ENCODE measurements around the gene MBNL2.

Gene MBNL2

GRCh38 chr13:97384371-97384770 lies 162.2 kb downstream of the MBNL2 start:
- no peak for DNase-seq (ENCODE audit: low read depth)

GRCh38 chr13:97385146-97385545 lies 163.0 kb downstream of the MBNL2 start:
- no peak for DNase-seq (ENCODE audit: low read depth)

- DNase-seq (ENCODE audit: low read depth): no peak
These were observed 163.7 kb downstream of the MBNL2 start for GRCh38 chr13:97385854-97386253.

GRCh38 chr13:97386801-97387484 lies 164.8 kb downstream of the MBNL2 start:
- DNase-seq (ENCODE audit: low read depth): no peak

- no peak for DNase-seq (ENCODE audit: low read depth)
These were observed 165.3 kb downstream of the MBNL2 start for GRCh38 chr13:97387485-97387839.

- DNase-seq (ENCODE audit: low read depth): no peak
These were observed 165.8 kb downstream of the MBNL2 start for GRCh38 chr13:97387890-97388289.

- DNase-seq (ENCODE audit: low read depth): no peak
These were observed 166.2 kb downstream of the MBNL2 start for GRCh38 chr13:97388373-97388772.

GRCh38 chr13:97390941-97391600 lies 168.9 kb downstream of the MBNL2 start:
- no peak for DNase-seq (ENCODE audit: low read depth)

- DNase-seq (ENCODE audit: low read depth): no peak
These were observed 169.9 kb downstream of the MBNL2 start for GRCh38 chr13:97392020-97392419.

- no peak for DNase-seq (ENCODE audit: low read depth)
These were observed 172.4 kb downstream of the MBNL2 start for GRCh38 chr13:97394542-97394941.

GRCh38 chr13:97395447-97396136 lies 173.5 kb downstream of the MBNL2 start:
- DNase-seq (ENCODE audit: low read depth): no peak

GRCh38 chr13:97397267-97397666 lies 175.1 kb downstream of the MBNL2 start:
- DNase-seq (ENCODE audit: low read depth): no peak

- no peak for DNase-seq (ENCODE audit: low read depth)
These were observed 179.3 kb downstream of the MBNL2 start for GRCh38 chr13:97401421-97401820.

- no peak for DNase-seq (ENCODE audit: low read depth)
These were observed 182.0 kb downstream of the MBNL2 start for GRCh38 chr13:97403893-97404750.

- DNase-seq (ENCODE audit: low read depth): no peak
These were observed 185.4 kb downstream of the MBNL2 start for GRCh38 chr13:97407540-97407939.

- no peak for DNase-seq (ENCODE audit: low read depth)
These were observed 186.8 kb downstream of the MBNL2 start for GRCh38 chr13:97408938-97409337.

- DNase-seq (ENCODE audit: low read depth): no peak
These were observed 189.9 kb downstream of the MBNL2 start for GRCh38 chr13:97411984-97412383.

GRCh38 chr13:97413694-97414093 lies 191.6 kb downstream of the MBNL2 start:
- DNase-seq (ENCODE audit: low read depth): no peak

- no peak for DNase-seq (ENCODE audit: low read depth)
These were observed 192.3 kb downstream of the MBNL2 start for GRCh38 chr13:97414392-97414791.

- no peak for DNase-seq (ENCODE audit: low read depth)
These were observed 195.6 kb downstream of the MBNL2 start for GRCh38 chr13:97417698-97418097.

- DNase-seq (ENCODE audit: low read depth): no peak
These were observed 200.3 kb downstream of the MBNL2 start for GRCh38 chr13:97422118-97423054.
